Stimulated activated CD4-positive, alpha-beta T cell treated with anti-CD3 and anti-CD28 coated beads, Interleukin-15, amount 100 ng/mL, for 24 hours (primary cell): ENCODE measurements around the gene ZNF408.
"Not testable (repeated sequence)": the region's sequence is repeated elsewhere in the genome, so short reads cannot be mapped to it uniquely, and the experiment has no call there.

Experiments
- DNase-seq: peaks from one replicate; pipeline ENCODE4 v3.0.0-alpha.2; 2020

Gene ZNF408

GRCh38 chr11:46698597-46698996, 2.2 kb upstream of the ZNF408 start:
- no peak for DNase-seq

- DNase-seq: peak; percentile 16
Measured at GRCh38 chr11:46701078-46701654, 335 bp downstream of the ZNF408 start.

- DNase-seq: no peak
Measured at GRCh38 chr11:46705070-46705688, 4.3 kb downstream of the ZNF408 start.

GRCh38 chr11:46706886-46707285, 6.1 kb downstream of the ZNF408 start:
- DNase-seq: no peak

GRCh38 chr11:46709351-46709750, 8.5 kb downstream of the ZNF408 start:
- not testable (repeated sequence) for DNase-seq

- DNase-seq: no peak
Measured at GRCh38 chr11:46710821-46711269, 10.0 kb downstream of the ZNF408 start.

GRCh38 chr11:46711303-46711702, 10.5 kb downstream of the ZNF408 start:
- no peak for DNase-seq

- no peak for DNase-seq
Measured at GRCh38 chr11:46712874-46713576, 12.2 kb downstream of the ZNF408 start.

GRCh38 chr11:46717825-46718154, 17.0 kb downstream of the ZNF408 start:
- not testable (repeated sequence) for DNase-seq

GRCh38 chr11:46718155-46719019, 17.6 kb downstream of the ZNF408 start:
- no peak for DNase-seq

- no peak for DNase-seq
Measured at GRCh38 chr11:46719048-46719542, 18.3 kb downstream of the ZNF408 start, which contains the start of gene F2. Gene F2 (plus strand): TSS chr11:46719213. CDS start chr11:46719236, 23 bp downstream.

- no peak for DNase-seq
Measured at GRCh38 chr11:46719543-46720218, 18.9 kb downstream of the ZNF408 start.

GRCh38 chr11:46721286-46721685, 20.5 kb downstream of the ZNF408 start:
- no peak for DNase-seq

- no peak for DNase-seq
Measured at GRCh38 chr11:46722566-46723358, 21.9 kb downstream of the ZNF408 start.

GRCh38 chr11:46723359-46723680, 22.5 kb downstream of the ZNF408 start:
- DNase-seq: no peak

GRCh38 chr11:46724088-46724487, 23.3 kb downstream of the ZNF408 start:
- no peak for DNase-seq

GRCh38 chr11:46725338-46726205, 24.7 kb downstream of the ZNF408 start:
- DNase-seq: no peak

- DNase-seq: no peak
Measured at GRCh38 chr11:46726206-46726862, 25.5 kb downstream of the ZNF408 start.

GRCh38 chr11:46727952-46728658, 27.3 kb downstream of the ZNF408 start:
- no peak for DNase-seq

- DNase-seq: no peak
Measured at GRCh38 chr11:46728659-46729040, 27.8 kb downstream of the ZNF408 start.
